ENCODE data around the gene ME3.

Gene ME3

DNA sequence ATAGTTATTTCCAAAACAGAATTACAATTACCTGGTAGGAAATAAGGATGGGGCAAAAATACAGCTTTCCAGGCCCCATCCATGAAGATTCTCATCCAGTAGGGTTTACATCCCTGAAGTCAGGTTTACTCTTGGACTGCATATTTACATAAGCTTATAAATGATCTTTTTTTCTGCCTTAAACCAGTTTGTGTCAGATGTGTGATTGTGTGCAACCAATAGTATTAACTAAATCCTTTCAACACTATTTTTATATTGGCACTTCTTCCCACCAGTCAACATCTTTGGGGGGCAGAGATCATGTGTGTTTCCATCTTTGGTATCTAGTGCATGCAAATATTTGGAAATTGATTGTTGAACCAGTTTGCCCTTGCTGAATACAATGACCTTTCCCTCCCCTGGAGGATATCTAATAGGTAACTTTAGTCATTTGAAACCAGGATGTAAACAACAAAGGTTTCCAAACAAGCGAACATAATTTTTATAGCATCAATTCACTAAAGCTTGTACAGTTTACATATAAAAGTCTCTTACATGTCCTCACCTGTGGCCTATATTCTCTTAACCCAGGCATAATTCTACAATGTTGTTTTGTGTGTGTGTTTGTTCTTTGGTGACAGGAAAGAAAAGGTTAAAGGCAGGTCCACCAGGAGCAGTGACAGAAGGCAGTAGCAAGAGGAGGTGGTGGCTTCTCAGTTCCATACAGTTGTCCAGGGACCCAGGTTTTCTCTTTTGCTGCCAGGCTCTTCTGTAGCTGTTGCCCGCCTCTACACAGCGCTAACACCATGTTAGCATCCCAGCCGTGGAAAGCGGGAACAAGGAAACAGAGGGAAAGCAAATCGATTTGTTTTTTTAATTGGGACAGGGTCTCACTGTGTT is 1.7 kb upstream of the ME3 start:
- H3K4me1 ChIP-seq (ENCODE audit: low read depth, poor library complexity, severe bottlenecking), result no peaks in the 10 kb centered on the region
- TF ChIP-seq, protein P1, sequence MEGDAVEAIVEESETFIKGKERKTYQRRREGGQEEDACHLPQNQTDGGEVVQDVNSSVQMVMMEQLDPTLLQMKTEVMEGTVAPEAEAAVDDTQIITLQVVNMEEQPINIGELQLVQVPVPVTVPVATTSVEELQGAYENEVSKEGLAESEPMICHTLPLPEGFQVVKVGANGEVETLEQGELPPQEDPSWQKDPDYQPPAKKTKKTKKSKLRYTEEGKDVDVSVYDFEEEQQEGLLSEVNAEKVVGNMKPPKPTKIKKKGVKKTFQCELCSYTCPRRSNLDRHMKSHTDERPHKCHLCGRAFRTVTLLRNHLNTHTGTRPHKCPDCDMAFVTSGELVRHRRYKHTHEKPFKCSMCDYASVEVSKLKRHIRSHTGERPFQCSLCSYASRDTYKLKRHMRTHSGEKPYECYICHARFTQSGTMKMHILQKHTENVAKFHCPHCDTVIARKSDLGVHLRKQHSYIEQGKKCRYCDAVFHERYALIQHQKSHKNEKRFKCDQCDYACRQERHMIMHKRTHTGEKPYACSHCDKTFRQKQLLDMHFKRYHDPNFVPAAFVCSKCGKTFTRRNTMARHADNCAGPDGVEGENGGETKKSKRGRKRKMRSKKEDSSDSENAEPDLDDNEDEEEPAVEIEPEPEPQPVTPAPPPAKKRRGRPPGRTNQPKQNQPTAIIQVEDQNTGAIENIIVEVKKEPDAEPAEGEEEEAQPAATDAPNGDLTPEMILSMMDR (conservative IDR thresholded peaks at IDR 0.05; ENCODE audit: low read depth, low read length), result no peak
- no peak overlapping the region for H2AFZ ChIP-seq (ENCODE audit: low read depth)
- H3K27ac ChIP-seq, result no peak overlapping the region
- no peak overlapping the region for H3K9ac ChIP-seq
- H3K4me3 ChIP-seq (IDR thresholded peaks at IDR 0.05; ENCODE audit: insufficient read depth, low read depth, low read length), result no peak overlapping the region
- H3K27me3 ChIP-seq (ENCODE audit: insufficient read depth, low read depth), result no peaks in the 10 kb centered on the region
- no peak overlapping the region for H3K4me2 ChIP-seq
- no peaks in the 10 kb centered on the region for H3K36me3 ChIP-seq (ENCODE audit: insufficient read depth)
- H3K79me2 ChIP-seq (ENCODE audit: insufficient read depth, low read depth), result no peaks in the 10 kb centered on the region
- no peaks in the 10 kb centered on the region for H4K20me1 ChIP-seq (ENCODE audit: insufficient read depth)

DNA sequence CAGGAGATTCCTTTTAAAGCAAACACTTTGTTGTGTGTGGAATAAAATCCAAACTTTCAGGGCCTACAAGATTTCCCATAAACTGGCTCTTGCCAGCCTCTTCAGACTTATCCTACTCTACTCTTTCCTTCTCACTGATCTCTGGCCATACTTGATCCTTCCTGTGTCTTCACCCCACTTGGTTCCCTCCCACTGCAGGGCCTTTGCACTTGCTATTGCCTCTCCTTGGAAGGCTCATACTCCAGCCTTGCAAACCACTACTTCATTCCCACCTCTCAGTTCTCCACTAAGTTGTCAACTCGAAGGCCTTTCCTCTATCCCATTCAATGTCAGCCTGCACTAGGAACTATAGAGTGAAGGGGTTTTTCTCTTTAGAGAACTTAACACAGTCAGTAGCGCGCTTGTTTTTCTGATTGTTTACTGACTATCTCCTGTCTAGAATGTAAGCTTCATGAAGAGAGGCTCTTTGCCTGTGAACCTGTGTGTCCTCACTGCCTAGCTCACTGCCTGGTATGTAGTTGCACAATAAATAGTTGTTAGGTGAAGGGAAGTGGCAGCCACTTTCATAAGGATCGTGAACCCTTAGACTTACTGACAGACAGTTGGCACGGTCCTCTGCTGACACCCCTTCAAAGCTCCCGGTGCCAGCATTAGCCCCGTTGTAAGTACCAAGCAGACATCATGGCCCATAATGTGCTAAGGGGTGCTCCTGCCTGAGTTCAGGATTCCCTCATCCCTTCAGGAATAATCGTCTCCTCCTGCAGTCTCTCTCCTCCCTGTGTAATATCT is 833 bp upstream of the ME3 start:
- TF ChIP-seq, protein P1 (conservative IDR thresholded peaks at IDR 0.05; ENCODE audit: low read depth, low read length), result no peak
- Histone ChIP-seq H3K4me2 (no peak overlapping the region), H3K27ac (no peak overlapping the region), H2AFZ (ENCODE audit: low read depth) (no peak overlapping the region), H3K79me2 (ENCODE audit: insufficient read depth, low read depth) (no peaks in the 10 kb centered on the region), H3K4me1 (ENCODE audit: low read depth, poor library complexity, severe bottlenecking) (no peaks in the 10 kb centered on the region), H3K9ac (no peak overlapping the region), H4K20me1 (ENCODE audit: insufficient read depth) (no peaks in the 10 kb centered on the region), H3K4me3 (IDR thresholded peaks at IDR 0.05; ENCODE audit: insufficient read depth, low read depth, low read length) (no peak overlapping the region), H3K36me3 (ENCODE audit: insufficient read depth) (no peaks in the 10 kb centered on the region), H3K27me3 (ENCODE audit: insufficient read depth, low read depth) (no peaks in the 10 kb centered on the region)

GRCh38 chr11:86671531-86672006 is 847 bp downstream of the ME3 start:
- Histone ChIP-seq H3K27ac (no peak overlapping the region), H2AFZ (ENCODE audit: low read depth) (peak overlapping the region; percentile 27; the same call in 1 of the 2 replicates), H3K79me2 (ENCODE audit: insufficient read depth, low read depth) (no peaks in the 10 kb centered on the region), H3K9ac (no peak overlapping the region), H3K36me3 (ENCODE audit: insufficient read depth) (no peaks in the 10 kb centered on the region), H3K4me3 (IDR thresholded peaks at IDR 0.05; ENCODE audit: insufficient read depth, low read depth, low read length) (no peak overlapping the region), H3K4me1 (ENCODE audit: low read depth, poor library complexity, severe bottlenecking) (no peaks in the 10 kb centered on the region), H3K4me2 (no peak overlapping the region), H4K20me1 (ENCODE audit: insufficient read depth) (no peaks in the 10 kb centered on the region), H3K27me3 (ENCODE audit: insufficient read depth, low read depth) (no peaks in the 10 kb centered on the region)
- TF ChIP-seq, protein P1 (conservative IDR thresholded peaks at IDR 0.05; ENCODE audit: low read depth, low read length), result no peak

GRCh38 chr11:86670911-86671310 is 1.5 kb downstream of the ME3 start:
- TF ChIP-seq, protein P1 (conservative IDR thresholded peaks at IDR 0.05; ENCODE audit: low read depth, low read length), result no peak
- no peaks in the 10 kb centered on the region for H4K20me1 ChIP-seq (ENCODE audit: insufficient read depth)
- peak overlapping the region; percentile 27; the same call in 1 of the 2 replicates for H2AFZ ChIP-seq (ENCODE audit: low read depth)
- H3K27ac ChIP-seq, result no peak overlapping the region
- no peak overlapping the region for H3K4me2 ChIP-seq
- no peaks in the 10 kb centered on the region for H3K27me3 ChIP-seq (ENCODE audit: insufficient read depth, low read depth)
- H3K4me3 ChIP-seq (IDR thresholded peaks at IDR 0.05; ENCODE audit: insufficient read depth, low read depth, low read length), result no peak overlapping the region
- H3K36me3 ChIP-seq (ENCODE audit: insufficient read depth), result no peaks in the 10 kb centered on the region
- no peaks in the 10 kb centered on the region for H3K4me1 ChIP-seq (ENCODE audit: low read depth, poor library complexity, severe bottlenecking)
- no peaks in the 10 kb centered on the region for H3K79me2 ChIP-seq (ENCODE audit: insufficient read depth, low read depth)
- H3K9ac ChIP-seq, result no peak overlapping the region
